ENCODE data around the gene PRKG2.

Gene PRKG2

GRCh38 chr4:81081156-81081555, 133.9 kb downstream of the PRKG2 start:
- no peak for TF ChIP-seq CTCF (IDR thresholded peaks at IDR 0.05)

GRCh38 chr4:81071013-81071412, 144.0 kb downstream of the PRKG2 start:
- Histone ChIP-seq H3K4me3 (no peak overlapping the region), H3K4me1 (no peaks in the 10 kb centered on the region), H3K9me3 (no peaks in the 10 kb centered on the region), H3K27me3 (peaks cover 0 to 10% of the 10 kb centered on the region in 2 donors), H3K27ac (no peak overlapping the region), H3K36me3 (no peaks in the 10 kb centered on the region)
- DNase-seq, result no peak
- TF ChIP-seq CTCF (IDR thresholded peaks at IDR 0.05), result no peak
- intact Hi-C loops (cut with DNase I; ENCODE audit: low total_unique reads), result loop anchor here (10.0 kb wide), 1 partner anchor 284 kb away; no protein-coding TSS in a partner anchor

More at GRCh38 chr4:81081156-81081555, 133.9 kb downstream of the PRKG2 start:
- Histone ChIP-seq H3K9me3 (peaks cover 0 to 5% (median 0%) of the 10 kb centered on the region in 3 donors), H3K4me3 (no peak overlapping the region), H3K27me3 (no peaks in the 10 kb centered on the region), H3K36me3 (no peaks in the 10 kb centered on the region), H3K4me1 (no peaks in the 10 kb centered on the region), H3K27ac (no peak overlapping the region)
- DNase-seq, result no peak
- intact Hi-C loops (cut with DNase I; ENCODE audit: low total_unique reads), result no loop called here

GRCh38 chr4:81069706-81070331, 145.2 kb downstream of the PRKG2 start:
- Histone ChIP-seq H3K27ac (no peak overlapping the region), H3K4me3 (no peak overlapping the region), H3K9me3 (no peaks in the 10 kb centered on the region), H3K4me1 (no peaks in the 10 kb centered on the region), H3K27me3 (peaks cover 0 to 10% of the 10 kb centered on the region in 2 donors), H3K36me3 (no peaks in the 10 kb centered on the region)
- intact Hi-C loops (cut with DNase I; ENCODE audit: low total_unique reads), result loop anchor here (10.0 kb wide), 1 partner anchor 285 kb away; no protein-coding TSS in a partner anchor
- peak in 1 of 2 donors; percentile 60 for DNase-seq
- peak; percentile 64 to 87 for TF ChIP-seq CTCF (IDR thresholded peaks at IDR 0.05)

GRCh38 chr4:81065446-81065845, 149.6 kb downstream of the PRKG2 start:
- Histone ChIP-seq H3K27ac (no peak overlapping the region), H3K4me1 (no peaks in the 10 kb centered on the region), H3K36me3 (no peaks in the 10 kb centered on the region), H3K4me3 (no peak overlapping the region), H3K27me3 (peaks cover 0 to 10% of the 10 kb centered on the region in 2 donors), H3K9me3 (no peaks in the 10 kb centered on the region)
- intact Hi-C loops (cut with DNase I; ENCODE audit: low total_unique reads), result no loop called here
- DNase-seq, result no peak
- TF ChIP-seq CTCF (IDR thresholded peaks at IDR 0.05), result no peak

GRCh38 chr4:81062001-81062400, 153.0 kb downstream of the PRKG2 start:
- Histone ChIP-seq H3K4me1 (no peaks in the 10 kb centered on the region), H3K9me3 (no peaks in the 10 kb centered on the region), H3K4me3 (no peak overlapping the region), H3K27me3 (no peaks in the 10 kb centered on the region), H3K27ac (no peak overlapping the region), H3K36me3 (no peaks in the 10 kb centered on the region)
- DNase-seq, result no peak
- TF ChIP-seq CTCF (IDR thresholded peaks at IDR 0.05), result no peak
- intact Hi-C loops (cut with DNase I; ENCODE audit: low total_unique reads), result no loop called here
